Pons (tissue), 1 donor: Measurements from ENCODE around the gene TMSB15C.
A peak's percentile ranks its signal among the peaks of the same experiment; 100 is the strongest.
"Not testable (repeated sequence)": the region's sequence is repeated elsewhere in the genome, so short reads cannot be mapped to it uniquely, and the experiment has no call there.

Experiments
- DNase-seq: peaks from one replicate; pipeline ENCODE4 v3.0.0-alpha.2; 2016; ENCODE audit warnings: low spot score

Gene TMSB15C

DNA sequence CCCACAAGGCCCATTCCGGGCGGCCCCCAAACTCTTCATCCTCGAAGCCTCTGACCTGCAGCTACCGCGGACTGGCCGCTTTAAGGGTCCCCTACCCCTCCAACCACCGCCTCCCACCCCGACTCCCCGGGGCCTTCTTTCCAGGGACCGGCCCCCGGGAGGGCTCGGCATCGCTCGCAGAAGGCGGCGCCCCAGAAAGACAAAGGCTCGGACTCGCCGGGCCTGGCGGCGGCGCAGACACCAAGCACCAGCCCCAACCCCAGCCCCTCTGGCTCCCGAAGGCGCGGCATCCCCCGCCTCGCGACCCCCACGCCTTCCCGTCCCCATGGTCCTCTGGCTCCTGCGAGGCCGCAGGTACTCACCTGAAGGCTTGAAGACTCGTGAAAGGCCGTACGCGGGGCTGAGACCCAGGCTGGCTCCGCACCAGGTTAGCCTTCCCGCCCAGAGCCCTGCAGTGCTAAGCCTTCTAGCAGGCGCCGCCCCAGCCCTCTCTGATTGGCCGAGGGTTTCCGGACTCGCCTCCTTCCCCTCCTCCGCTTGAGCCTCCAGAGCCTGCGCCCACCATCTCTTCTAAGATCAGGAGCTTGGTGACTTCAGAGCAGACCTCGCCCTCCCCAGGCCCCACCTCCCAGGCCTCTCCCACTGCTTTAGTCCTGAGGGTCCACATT is at the start of gene TMSB15C:
TSS of gene TMSB15C (minus strand) at position 459 of the 668 bp plus-strand sequence.
- DNase-seq = not testable (repeated sequence)

DNA sequence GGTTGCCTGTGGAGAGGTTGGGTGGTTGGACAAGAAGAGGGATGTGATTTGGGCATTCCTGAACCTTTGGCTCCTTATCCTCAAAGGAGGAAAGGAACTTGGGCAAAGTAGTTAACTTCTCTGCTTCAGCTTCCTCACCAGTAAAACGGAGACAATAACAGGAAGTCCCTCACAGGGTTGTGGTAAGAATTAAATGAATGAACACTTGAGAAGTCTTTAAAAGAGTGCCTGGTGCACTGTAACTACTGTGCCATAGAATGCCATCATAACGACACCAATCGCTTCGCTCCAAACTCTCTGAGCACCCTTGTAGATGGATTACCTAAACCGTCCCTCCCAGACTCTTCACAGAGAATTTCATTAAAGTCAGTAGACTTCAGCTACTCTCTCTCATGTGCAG is 46.8 kb upstream of the TMSB15C start:
- DNase-seq = no peak

DNA sequence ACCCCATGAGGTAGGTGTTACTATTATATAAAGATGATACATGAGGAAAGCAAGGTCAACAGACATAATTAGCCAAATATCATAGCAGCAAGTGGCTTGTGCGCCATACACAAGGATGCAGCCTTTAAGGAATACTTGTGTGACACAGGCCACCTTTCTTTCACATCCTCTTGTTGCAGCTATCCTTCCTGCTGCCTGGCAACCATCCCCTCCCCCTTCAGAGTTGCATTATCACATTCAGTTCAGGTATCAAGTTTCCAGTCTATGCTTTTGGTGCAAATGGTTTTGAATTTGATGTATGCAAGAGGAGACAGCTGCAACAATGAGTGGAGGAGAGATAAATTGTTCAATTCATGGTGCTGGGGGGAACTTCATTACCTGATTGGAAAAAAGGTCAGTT is 42.7 kb upstream of the TMSB15C start:
- DNase-seq = no peak

DNA sequence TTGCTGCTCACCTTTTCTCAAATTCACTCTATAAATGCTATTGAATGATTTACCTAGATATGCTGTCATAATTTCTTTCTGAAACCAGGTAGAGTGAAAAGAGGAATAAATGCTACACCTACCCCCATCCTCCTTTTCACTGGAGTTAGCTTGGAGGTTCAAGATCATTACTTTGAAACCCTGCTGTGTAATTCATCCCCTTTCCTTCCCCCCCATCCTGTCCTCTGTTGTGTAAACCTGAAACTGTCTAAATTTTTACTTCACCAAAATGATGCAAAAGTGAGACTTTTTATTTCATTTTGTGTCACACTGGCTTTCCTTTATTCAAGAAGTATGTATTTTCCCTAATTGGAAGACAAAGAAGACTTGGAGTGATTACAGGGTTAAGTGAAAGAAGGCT is 41.7 kb upstream of the TMSB15C start:
- no peak for DNase-seq

DNA sequence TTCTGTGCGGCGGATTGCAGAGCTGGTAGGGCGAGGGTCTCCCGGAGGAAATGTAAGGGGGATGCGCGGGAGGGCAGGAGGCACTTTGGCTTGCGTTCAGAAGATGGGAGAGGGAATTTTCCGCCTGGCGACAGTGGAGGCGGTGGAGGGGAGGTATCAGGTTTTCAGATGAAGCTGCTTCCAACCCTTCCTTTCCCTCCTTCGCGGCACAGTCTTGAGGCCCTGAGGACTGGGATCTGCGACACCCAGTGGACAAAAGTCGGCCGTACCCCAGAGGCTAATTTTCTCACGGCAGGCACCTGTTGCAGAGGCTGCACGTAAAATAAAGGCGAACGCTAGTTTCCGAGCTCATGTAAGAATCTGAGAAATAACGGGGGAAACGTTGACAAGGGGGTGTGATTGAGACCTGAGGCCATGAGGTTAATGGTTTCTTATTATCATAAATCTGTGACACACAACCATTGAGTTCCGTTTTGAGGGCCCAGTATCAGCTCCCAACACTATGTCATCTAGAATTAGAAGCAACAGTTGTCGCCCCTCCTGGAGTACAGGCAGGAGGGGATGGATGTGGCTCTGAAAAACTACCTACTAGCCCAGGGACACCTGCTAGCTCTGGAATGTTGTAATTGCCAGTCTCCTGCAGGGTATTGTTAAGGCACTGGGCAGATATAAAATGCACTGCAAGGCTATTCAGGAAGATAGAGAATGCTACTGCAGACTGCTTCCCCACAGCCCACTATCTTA is 37.4 kb upstream of the TMSB15C start:
- DNase-seq = peak; percentile 46

DNA sequence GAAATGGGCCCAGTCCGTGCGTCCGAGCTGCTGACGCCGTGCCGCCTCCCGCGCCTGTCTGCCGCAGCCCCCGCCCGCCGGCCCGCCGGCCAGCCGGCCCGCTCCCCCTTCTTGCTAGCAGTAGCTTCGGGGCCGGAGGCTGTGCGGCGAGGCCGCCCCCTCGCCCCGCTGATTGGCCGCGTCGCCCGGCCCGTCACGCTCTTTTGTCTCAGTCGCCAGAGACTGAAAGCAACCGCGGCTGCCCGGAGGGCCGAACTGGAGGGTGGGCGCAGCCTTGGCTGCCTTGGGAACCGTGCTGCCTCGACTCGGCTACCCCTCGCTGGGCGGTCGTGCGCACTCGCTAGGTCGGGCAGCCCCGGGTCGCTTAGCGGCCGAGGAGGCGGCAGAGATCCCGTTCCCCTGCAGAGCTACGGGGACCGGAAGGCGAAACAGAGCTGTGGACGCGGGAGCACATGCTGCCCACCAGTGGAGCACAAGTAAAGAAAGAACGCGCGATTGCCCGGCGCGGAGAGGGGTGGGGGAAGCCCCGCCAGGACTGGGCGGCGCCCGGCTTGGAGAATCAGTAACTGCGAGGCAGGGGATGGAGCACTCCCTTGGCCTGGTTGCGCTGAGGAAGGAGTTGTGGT is 36.4 kb upstream of the TMSB15C start, which contains the start of gene ZCCHC18:
TSS of gene ZCCHC18 (plus strand) at position 198 of the 626 bp plus-strand sequence. CDS start 1,589 bp downstream, outside the sequence.
- no peak for DNase-seq

DNA sequence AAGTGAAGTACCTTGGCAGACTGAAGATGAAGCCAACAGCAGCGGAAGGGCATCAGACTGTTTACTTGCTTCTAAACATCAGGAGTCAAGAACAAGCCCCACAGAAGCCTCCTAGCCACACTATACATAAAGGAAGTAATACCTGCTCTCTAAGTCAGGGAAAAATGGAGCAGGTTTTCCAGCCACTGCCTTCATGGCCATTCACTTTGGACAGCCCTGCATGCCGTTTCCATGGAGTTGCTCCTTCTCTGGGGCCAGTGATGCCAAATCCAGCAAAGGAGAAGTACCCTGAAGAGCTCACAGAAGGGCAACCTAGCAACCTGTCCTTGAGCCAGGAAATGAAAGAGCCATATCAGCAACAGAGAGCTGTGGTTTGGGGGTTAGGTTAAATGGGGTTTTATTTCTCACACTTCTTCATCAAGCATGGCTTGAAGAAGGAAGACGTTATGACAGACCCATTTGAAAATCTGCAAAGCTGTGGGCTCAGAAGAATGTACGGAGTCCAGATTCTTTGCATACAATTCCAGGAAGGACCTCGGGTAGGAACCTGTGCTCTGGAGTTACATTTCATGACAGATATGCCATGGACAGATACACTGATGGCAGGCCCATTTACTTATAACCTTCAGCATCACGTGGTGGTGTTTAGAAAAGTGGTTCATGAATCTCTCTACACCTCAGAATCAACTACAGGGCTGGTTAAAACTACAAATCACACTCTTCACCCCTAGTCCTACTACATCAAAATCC is 34.6 kb upstream of the TMSB15C start:
- DNase-seq = not testable (repeated sequence)

DNA sequence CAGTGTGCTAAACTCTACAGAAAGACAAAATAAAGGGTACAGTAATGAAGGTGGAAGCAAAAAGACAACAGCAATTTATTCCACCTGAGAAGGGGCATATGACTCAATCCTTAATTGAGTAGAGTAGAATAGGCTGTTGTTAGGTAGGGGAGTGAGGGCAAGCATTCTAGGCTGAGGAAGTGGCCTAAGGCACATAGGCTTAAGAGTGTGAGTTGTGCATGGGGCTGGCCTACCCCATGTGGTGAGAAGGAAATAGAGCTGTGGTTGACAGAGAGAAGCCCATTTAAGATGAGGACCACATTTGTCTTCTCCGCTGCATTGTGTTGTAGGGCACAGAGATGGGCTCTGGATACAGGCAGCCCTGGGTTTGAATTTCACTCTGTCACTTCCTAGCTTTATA is 32.9 kb upstream of the TMSB15C start:
- no peak for DNase-seq

DNA sequence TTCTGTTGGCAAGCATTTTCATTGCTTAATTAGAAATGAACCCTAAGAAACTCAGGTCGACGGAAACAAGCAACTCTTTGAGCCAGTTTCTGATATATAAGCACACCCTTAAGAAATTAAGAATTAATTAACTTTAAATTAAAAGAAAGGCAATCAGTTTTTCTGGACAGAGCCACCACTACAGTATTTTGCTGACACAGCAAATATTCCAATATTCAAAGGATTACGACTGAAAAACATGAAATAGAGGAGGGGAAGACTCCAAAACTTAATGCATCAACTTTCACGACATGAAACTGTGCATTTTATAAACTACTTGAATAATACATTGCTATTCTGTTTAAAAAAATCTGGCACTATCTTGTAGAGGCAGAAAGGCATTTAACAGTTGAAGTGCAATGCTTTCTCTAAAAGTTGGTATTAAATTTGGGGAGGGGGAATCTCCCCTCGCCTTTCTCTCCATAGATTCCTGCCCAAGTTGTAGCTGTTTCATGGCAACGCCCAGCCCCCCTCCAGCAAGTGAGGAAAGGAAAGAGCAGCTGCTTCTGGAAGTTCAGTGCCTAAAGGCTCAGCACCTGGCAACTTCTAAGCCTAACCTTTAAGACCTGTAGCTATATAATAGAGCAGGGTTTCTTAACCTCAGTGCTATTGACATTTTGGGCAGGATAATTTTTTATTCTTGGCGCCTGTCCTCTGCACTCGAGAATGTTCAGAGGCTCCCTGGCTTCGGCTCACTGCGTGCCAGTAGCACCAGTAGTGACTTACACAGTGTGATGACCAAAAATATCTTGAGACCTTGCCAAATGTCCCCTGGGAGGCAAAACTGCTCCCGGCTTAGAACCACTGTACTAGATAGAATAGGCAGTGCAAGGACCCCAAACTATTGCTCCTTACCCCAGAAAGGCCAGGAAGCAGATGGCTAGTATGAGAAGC is 29.6 kb upstream of the TMSB15C start:
- DNase-seq = no peak

DNA sequence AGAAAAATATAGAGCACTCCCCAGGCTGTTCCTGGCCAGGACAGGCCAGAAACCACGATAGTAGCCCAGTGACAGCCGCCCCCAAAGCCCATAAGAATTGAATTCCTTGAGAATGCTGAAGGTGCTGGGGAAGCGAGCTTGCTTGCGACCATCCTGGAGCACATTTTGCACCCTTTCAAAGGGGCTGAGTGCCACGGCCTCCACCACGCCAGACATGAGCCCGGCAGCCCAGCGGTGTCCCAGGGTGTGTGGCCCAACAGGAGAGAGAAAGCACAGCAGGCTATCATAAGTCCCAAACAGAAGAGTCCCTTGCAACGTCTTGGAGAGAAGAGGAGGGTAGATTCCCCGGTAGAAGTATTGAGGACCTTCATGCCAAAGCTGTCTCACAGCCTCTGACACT is 28.6 kb upstream of the TMSB15C start:
- DNase-seq = no peak

DNA sequence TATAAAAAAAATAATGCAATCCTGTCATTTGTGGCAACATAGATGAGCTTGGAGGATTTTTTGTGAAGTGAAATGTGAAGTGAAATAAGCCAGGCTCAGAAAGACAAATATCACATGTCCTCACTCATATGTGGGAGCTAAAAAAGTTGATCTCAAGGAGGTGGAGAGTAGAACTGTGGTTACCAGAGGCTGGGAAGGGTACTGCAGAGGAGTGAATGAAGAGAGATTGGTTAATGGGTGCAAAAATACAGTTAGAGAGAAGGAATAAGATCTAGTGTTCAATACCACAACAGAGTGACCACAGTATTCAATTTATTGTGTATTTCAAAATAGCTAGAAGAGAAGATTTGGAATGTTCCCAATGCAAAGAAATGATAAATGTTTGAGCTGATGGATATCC is 22.9 kb upstream of the TMSB15C start:
- no peak for DNase-seq

DNA sequence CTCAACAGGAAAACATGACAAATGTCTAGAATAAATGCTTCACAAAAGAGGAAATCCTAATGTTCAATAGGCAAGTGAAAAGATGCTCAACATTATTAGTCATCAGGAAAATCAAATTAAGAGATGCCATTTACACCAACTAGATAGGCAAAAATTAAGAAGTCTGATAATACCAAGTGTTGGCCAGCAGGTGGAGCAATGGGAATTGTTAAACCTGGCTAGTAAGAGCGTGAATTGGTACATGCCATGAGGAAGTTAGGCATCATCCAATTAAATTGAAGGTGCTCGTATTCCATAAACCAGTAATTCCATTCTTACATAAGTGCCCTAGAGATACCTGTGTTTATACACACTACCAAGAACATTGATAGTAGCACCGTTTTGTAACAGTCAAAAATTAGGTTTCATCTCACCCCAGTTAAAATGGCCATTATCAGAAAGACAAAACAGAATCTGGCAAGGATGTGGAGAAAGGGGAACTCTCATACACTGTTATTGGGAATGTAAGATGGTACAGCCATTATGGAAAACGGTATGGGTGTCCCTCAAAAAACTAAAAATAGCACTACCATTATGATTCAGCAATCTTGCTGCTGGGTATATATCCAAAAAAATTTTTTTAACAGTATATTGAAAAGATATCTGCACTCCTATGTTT is 22.2 kb upstream of the TMSB15C start:
- peak; percentile 85 for DNase-seq

DNA sequence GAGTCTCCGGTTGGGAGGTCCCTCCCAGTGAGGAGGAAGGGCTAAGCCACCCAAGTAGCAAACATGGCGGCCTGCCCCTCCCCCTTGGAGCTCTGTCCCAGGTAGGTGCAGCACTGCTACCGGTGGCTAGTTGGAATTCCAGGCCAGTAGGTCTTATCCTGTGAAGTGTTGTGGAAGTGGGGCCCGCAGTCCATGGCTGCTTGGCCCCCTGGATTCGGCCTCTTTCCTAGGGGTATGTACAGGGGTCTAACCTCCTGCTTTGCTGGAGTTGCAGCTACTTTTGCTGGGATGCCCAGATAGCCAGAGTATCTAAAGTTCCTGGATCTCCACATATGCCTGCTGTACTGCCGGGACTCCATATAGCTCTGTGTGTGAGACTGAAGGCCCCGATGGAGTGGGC is 9.9 kb upstream of the TMSB15C start:
- DNase-seq = no peak

DNA sequence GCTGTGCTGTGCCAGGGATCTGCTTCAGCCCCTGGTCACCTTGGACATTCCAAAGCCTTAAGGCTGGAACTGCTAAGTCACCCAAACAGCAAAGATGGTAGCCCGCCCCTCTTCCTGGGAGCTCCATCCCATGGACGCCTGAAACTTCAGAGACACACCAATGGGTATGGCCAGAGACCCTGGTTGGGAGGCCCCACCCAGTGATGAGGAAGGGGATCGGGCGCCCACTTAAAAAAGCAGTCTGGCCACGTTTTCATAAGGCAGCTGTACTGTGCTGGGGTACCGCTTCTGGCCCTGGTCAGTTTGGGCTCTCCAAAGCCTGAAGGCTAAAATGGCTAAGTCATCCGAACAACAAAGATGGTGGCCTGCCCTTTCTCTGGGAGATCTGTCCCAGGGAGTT is 9.4 kb upstream of the TMSB15C start:
- DNase-seq = no peak

DNA sequence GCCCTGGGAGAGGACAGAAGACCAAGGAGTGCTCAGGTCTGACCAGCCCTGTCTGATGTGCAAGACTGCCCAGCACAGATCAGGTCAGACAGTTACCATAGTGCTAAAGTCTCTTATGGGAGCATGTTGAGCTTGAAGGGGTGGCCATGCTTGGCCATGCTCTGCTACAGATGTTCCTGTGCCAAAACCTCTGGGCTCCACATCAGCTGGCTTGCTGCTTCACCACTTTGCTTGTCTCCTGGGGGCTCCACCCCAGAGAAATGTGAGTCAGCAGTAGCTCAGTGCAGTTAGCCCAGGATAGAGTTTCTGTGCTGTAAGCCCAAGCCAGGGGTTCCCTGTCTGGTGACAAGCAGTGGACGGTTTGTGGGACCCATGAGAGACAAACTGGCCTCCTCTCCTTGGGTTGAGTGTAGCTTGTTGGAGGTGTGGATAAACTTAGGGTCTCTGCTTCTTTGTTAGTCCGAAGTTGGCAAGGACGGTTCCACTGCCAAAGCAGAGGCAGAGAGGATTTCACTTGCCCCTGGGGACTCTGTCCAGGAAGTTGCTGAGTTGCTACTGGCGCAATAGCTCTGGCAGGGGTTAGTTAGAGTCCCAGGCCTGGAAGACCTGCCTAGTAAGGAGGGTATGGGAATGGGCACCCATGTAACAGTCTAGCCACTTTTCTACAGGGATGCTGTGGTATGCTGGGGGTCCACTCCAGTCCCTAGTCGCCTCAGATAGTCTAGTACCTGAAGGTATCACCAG is 8.7 kb upstream of the TMSB15C start:
- DNase-seq = no peak

DNA sequence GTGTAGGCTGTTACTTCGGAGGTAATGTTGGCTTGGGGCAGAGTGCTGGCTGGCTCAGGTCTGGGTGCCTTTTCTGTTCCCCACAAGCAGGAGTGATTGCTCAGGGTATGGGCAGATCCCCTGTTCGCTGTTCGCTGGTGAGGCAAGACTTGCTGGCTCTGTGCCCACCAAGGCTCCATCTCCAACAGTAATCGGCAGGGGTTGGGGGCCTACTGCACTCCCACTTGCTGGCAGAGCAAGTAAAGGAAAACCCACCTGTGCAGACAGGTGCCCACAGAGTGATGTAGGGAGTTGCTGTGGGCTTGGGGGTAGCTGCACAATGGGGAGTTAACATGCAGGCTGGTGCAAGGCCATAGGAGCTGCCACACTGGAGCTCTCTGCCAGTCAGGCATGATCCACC is 8.0 kb upstream of the TMSB15C start:
- DNase-seq = no peak

DNA sequence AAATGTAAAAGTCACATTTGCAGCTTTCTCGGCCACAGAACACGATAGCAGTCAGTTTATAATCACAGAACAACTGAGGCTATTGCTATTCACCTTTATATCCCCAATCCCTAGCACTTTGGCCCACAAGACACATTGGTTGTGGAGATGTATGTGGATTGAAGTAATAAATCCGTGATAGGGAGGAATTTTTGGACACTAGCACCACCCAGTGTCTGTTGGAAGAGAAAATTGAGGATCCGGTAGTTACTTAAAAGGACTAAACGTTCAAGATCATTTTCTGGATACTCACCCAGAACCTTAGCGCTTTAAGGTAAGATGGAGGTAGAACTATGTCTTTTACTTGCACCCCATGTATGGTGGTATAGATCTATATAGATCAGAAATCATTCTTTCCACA is 1.8 kb upstream of the TMSB15C start:
- DNase-seq = not testable (repeated sequence)

DNA sequence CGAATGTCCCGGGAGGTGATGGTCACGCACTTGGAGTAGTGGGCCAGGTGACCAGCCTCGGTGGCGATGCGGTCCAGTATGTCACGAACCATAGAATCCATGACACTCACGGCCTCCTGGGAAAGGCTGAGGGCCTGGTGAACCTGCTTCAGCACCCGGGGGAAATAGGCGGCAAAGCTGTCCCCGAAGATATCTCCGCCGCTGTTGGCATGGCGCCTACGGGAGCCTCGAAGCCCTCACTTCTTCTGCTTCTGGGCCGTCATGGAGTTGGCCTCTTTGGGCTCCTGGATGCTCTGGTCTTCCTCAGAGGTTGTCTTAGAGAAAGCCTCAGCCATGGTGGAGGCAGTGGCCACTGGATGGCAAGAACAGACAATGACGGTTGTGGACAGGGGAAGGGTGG is 13.4 kb downstream of the TMSB15C start:
- DNase-seq = not testable (repeated sequence)

DNA sequence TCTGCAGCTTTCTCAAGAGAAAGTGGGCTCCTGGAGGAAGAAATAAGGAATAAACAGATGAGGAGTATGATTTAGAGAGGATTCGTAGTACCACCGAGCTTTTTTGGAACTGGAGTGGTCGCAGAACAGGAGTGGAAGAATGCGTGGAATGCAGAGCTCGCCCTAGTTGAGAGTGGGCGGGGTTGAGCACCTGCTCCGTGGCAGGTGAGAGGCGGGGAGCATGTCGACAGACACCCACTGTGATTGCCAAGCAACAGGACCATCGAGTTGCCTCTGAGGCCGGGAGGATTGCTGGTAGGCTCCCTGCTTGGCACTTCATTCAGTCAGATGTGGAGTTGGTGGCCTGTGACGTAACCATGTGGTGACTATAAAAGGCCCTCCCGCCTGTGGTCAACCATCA is 21.1 kb downstream of the TMSB15C start:
- DNase-seq = not testable (repeated sequence)

DNA sequence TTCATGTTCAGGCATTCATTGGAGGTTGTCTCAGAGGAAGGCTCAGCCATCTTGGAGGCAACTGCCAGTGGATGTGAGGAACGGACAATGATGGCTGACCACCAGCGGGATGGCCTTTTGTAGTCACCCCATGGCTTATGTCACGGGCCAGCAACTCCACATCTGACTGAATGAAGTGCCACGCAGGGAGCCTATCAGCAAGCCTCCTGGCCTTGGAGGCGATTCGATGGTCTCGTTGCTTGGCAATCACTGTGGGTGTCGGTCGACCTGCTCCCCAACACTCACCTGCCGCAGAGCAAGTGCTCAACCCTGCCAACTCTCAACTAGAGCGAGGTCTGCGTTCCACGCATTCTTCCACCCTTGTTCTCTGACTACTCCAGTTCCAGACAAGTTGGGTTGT is 28.9 kb downstream of the TMSB15C start:
- DNase-seq = no peak
